Sigmoid colon (tissue), 7 donors: ENCODE results near the gene ADAMTS17. TPM values are rescaled to one million over a fixed set of nuclear protein-coding genes. Genes with fewer than 3 reads are reported as not detected.

Experiments used
- DNase-seq: peaks from one replicate; pipeline ENCODE4 v3.0.0-alpha.2; 2019
- H3K27ac ChIP-seq, 4 donors: fragments of 200-600 bp; sonication (generic); one replicate each; pipeline ENCODE4 v1.5.1; 2016 to 2019; ENCODE audit warnings: mild to moderate bottlenecking in 1 of 4
- H3K27me3 ChIP-seq, 3 donors: fragments of 200-600 bp; sonication (generic); one replicate each; pipeline ENCODE4 v1.5.1; 2019; ENCODE audit warnings: mild to moderate bottlenecking in 1 of 3
- H3K36me3 ChIP-seq, 4 donors: fragments of 200-600 bp; sonication (generic); one replicate each; pipeline ENCODE4 v1.5.1; 2016 to 2019
- H3K4me1 ChIP-seq, 4 donors: fragments of 200-600 bp; sonication (generic); one replicate each; pipeline ENCODE4 v1.5.1; 2017 to 2019
- H3K4me3 ChIP-seq, 4 donors: fragments of 200-600 bp; sonication (generic); one replicate each; pipeline ENCODE4 v1.5.1; 2017 to 2019; ENCODE audit warnings: mild to moderate bottlenecking in 2 of 4, moderate library complexity in 1 of 4
- H3K9me3 ChIP-seq, 4 donors: fragments of 200-600 bp in 3 of 4; sonication (generic) in 3 of 4; one replicate each; pipeline versions ENCODE4 v1.5.1 to v1.6.1; 2013 to 2019
- CTCF ChIP-seq, 4 experiments: fragments of 450-650 bp in 3 of 4; fragments of 200-600 bp in 1 of 4; IDR thresholded peaks; one replicate each; pipeline ENCODE4 v1.5.1; 2016 to 2019; ENCODE audit warnings: antibody characterized with exemption in 4 of 4, mild to moderate bottlenecking in 3 of 4, moderate library complexity in 2 of 4
- EP300 ChIP-seq, 4 donors: sonication (generic); formaldehyde crosslinking; IDR thresholded peaks; one replicate each; pipeline ENCODE4 v1.6.1; 2017; ENCODE audit warnings: antibody characterized with exemption in 4 of 4
- POLR2A ChIP-seq, 2 donors: fragments of 450-650 bp; IDR thresholded peaks; one replicate each; pipeline ENCODE4 v1.6.1; 2016; ENCODE audit warnings: antibody characterized with exemption in 2 of 2, mild to moderate bottlenecking in 2 of 2, moderate library complexity in 2 of 2
- POLR2AphosphoS5 ChIP-seq, 4 donors: sonication (generic); formaldehyde crosslinking; IDR thresholded peaks; one replicate each; pipeline ENCODE4 v1.6.1; 2017; ENCODE audit warnings: antibody characterized with exemption in 4 of 4
- WGBS, 2 donors: extraction: QIAGEN DNeasy Blood & Tissue Kit; methylation state at CpG; one replicate each; pipeline ENCODE4 v1.1.7; 2013; 5-methylcytosine and 5-hydroxymethylcytosine counted together
- intact Hi-C: fragments of 100-400 bp; cut with DNase I; formaldehyde crosslinking; loops from one replicate; pipeline ENCODE4 v1.15.1; 2023
- polyA plus RNA-seq, 3 donors: library from polyadenylated mRNA; stranded (reverse); fragments of 200-250 nt; gene quantifications; one replicate each; pipeline ENCODE4 v1.2.3, GENCODE V29; 2013
- total RNA-seq, 4 donors: library from RNA; depleted of rRNA; stranded (reverse); fragments of >200 nt; gene quantifications; one replicate each; pipeline ENCODE4 v1.1.0, GENCODE V29; 2016
- donor health status: healthy with polysubstance abuse.
- donor health status: Bipolar disorder and iron deficiency.
- donor health status: healthy.

Gene ADAMTS17
- total and polyA plus RNA-seq, 7 donors = 0.46 to 3.6 (median 1.2) TPM

DNA sequence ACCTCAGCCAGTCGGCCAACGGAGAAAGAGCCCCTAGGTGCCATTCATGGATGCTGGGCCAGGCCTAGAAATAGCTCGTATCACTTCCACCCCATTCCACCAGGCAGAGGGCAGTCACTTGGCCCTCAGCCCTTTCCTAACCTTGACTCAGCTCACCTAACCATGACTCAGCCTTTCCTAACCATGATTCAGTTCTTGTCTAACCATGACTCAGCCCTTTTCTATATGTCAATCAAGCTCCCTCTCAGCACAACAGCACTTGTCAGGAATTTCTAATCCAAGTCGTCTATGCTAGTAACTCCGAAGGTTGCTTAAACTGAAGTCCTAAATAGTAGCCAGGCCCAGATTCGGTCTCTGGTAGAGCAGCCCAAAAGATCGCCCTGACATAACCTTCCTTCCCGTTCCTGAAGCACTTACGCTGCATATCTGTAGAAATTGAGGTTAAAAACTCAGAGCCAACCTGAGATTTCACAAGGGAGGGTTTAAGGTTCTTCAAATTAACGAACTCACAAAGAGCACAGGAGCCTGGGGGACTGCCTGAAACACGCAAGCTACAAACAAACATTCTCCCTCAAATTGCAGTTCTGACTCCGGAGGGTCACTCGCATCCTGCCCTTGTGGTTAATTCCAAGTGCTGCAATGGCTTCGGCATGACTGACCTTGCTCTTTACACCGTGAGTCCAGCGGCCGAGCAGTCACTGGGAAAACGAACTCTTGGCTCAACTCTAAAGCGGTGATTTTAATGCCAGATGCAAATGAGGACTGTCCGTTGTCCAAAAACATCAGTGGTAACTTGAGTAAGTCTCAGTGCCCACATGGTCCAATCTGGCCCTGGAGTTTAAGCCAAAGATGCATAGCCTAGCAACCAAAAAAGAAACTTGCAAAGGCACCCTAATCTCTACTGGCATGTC lies 99.9 kb downstream of the ADAMTS17 start:
- Histone ChIP-seq H3K27me3 (no peaks in the 10 kb centered on the region), H3K4me3 (no peak overlapping the region), H3K36me3 (no peaks in the 10 kb centered on the region), H3K9me3 (no peaks in the 10 kb centered on the region), H3K4me1 (no peaks in the 10 kb centered on the region), H3K27ac (no peak overlapping the region)
- DNase-seq = no peak
- intact Hi-C loops = no loop called here
- 86% methylated on average over 20 of the region's 20 CpGs for WGBS, 2 donors
- TF ChIP-seq CTCF (IDR thresholded peaks at IDR 0.05) (no peak), POLR2A (IDR thresholded peaks at IDR 0.05) (no peak), EP300 (IDR thresholded peaks at IDR 0.05) (no peak), POLR2AphosphoS5 (IDR thresholded peaks at IDR 0.05) (no peak)

DNA sequence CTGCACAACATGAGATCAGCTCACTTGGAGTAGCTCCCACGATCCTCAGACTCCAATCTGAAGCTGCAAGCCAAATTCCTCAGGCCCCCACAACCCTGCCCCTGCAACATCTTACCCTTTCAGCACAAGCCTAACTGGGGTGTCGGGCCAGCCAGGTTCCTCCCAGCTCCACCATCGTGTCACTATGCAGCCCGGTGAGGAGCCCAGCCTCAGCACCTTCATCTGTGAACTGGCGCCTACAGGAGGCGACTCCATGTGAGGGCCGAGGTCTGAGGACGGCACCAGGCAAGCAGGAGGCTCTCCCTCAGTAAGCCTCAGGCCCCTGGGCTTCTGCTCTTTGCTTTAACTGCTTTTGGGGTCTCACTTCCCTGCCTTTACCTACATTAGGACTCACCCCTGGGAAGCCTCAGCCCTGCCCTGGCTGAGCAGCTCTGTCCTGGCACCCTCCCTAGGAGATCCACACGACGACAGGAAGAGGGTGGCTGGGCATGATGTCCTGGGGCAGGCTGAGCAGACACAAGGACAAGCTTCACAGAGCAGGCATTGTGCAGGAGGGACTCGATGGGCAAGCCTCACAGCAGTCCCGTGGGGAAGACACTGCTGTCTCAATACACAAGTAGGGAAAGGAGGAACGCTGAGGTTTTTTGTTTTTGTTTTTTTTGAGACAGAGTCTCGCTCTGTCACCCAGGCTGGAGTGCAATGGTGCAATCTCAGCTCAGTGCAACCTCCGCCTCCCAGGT lies 104.6 kb downstream of the ADAMTS17 start:
- H3K27ac ChIP-seq = no peak overlapping the region
- WGBS, 2 donors = 88 to 89% methylated on average over 15 of the region's 15 CpGs
- no peaks in the 10 kb centered on the region for H3K9me3 ChIP-seq
- no peak for TF ChIP-seq POLR2AphosphoS5 (IDR thresholded peaks at IDR 0.05)
- no peak for TF ChIP-seq CTCF (IDR thresholded peaks at IDR 0.05)
- TF ChIP-seq POLR2A (IDR thresholded peaks at IDR 0.05) = no peak
- TF ChIP-seq EP300 (IDR thresholded peaks at IDR 0.05) = no peak
- no peak overlapping the region for H3K4me3 ChIP-seq
- DNase-seq = no peak
- no peaks in the 10 kb centered on the region for H3K4me1 ChIP-seq
- intact Hi-C loops = no loop called here
- H3K36me3 ChIP-seq = no peaks in the 10 kb centered on the region
- no peaks in the 10 kb centered on the region for H3K27me3 ChIP-seq

- no peak for DNase-seq
- H3K4me1 ChIP-seq = no peaks in the 10 kb centered on the region
- no peaks in the 10 kb centered on the region for H3K9me3 ChIP-seq
- no peak for TF ChIP-seq CTCF (IDR thresholded peaks at IDR 0.05)
- TF ChIP-seq POLR2AphosphoS5 (IDR thresholded peaks at IDR 0.05) = no peak
- no peak for TF ChIP-seq POLR2A (IDR thresholded peaks at IDR 0.05)
- no peak for TF ChIP-seq EP300 (IDR thresholded peaks at IDR 0.05)
- no peak overlapping the region for H3K4me3 ChIP-seq
- H3K27ac ChIP-seq = no peak overlapping the region
- no peaks in the 10 kb centered on the region for H3K36me3 ChIP-seq
- 79 to 91% methylated on average over 15 of the region's 15 CpGs for WGBS, 2 donors
- intact Hi-C loops = no loop called here
- H3K27me3 ChIP-seq = no peaks in the 10 kb centered on the region
These were observed 106.7 kb downstream of the ADAMTS17 start for GRCh38 chr15:100235030-100235617.

- H3K4me3 ChIP-seq = no peak overlapping the region
- no peak for DNase-seq
- no peaks in the 10 kb centered on the region for H3K9me3 ChIP-seq
- H3K4me1 ChIP-seq = no peaks in the 10 kb centered on the region
- no peak for TF ChIP-seq CTCF (IDR thresholded peaks at IDR 0.05)
- TF ChIP-seq POLR2AphosphoS5 (IDR thresholded peaks at IDR 0.05) = no peak
- H3K27ac ChIP-seq = no peak overlapping the region
- intact Hi-C loops = no loop called here
- WGBS, 2 donors = 19 to 53% methylated on average over 20 of the region's 20 CpGs
- H3K27me3 ChIP-seq = no peaks in the 10 kb centered on the region
- no peaks in the 10 kb centered on the region for H3K36me3 ChIP-seq
These were observed 107.4 kb downstream of the ADAMTS17 start for GRCh38 chr15:100234158-100235029.
